NT2/D1 (cell line): ENCODE measurements around the gene MAP2.

Experiments
- YY1 ChIP-seq: IDR thresholded peaks from 2 replicates; pipeline ENCODE4 v1.6.1; 2011; ENCODE audit not compliant: insufficient read length, insufficient read depth
- ZNF274 ChIP-seq: IDR thresholded peaks from 2 replicates; pipeline ENCODE4 v1.6.1; 2011; ENCODE audit warnings: mild to moderate bottlenecking, low read depth, low read length

- no peak for TF ChIP-seq YY1
- no peak for TF ChIP-seq ZNF274
These were observed 167.2 kb downstream of the MAP2 start for GRCh38 chr2:209591021-209591420.
